ENCODE data around the gene MTFMT.

DNA sequence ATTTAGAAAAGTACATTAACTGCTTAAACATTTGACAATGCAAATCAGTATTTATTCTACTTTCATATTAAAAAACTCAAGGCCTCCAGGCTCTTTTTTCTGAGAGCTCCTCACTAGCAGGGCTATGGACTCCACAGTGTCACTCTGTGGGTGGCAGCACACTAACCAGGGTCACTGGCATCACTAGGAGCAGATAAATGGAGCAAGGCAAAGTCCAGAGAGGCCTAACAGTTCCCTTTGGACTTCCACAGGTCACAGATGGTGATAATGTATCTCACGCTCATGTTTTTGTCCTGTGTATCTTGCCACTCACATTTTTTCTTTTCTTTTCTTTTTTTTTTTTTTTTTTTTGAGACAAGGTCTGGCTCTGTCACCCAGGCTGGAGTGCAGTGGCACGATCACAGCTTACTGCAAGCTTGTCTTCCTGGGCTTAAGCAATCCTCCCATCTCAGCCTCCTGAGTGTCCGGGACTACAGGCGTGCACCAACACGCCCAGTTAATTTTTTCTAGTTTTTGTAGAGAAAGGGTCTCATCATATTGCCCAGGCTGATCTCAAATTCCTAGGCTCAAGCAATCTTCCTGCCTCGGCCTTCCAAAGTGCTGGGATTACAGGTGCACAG is 47.5 kb downstream of the MTFMT start:
- no peak for TF ChIP-seq EZH2 (IDR thresholded peaks at IDR 0.05; ENCODE audit: insufficient read depth, low read length)
- TF ChIP-seq, protein P1, sequence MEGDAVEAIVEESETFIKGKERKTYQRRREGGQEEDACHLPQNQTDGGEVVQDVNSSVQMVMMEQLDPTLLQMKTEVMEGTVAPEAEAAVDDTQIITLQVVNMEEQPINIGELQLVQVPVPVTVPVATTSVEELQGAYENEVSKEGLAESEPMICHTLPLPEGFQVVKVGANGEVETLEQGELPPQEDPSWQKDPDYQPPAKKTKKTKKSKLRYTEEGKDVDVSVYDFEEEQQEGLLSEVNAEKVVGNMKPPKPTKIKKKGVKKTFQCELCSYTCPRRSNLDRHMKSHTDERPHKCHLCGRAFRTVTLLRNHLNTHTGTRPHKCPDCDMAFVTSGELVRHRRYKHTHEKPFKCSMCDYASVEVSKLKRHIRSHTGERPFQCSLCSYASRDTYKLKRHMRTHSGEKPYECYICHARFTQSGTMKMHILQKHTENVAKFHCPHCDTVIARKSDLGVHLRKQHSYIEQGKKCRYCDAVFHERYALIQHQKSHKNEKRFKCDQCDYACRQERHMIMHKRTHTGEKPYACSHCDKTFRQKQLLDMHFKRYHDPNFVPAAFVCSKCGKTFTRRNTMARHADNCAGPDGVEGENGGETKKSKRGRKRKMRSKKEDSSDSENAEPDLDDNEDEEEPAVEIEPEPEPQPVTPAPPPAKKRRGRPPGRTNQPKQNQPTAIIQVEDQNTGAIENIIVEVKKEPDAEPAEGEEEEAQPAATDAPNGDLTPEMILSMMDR (IDR thresholded peaks at IDR 0.05; ENCODE audit: insufficient read depth, low read depth, low read length): no peak

Data from astrocyte (in vitro differentiated cells and primary cell).